SU-DHL-6 (cell line): ENCODE data around the gene ALOX5AP.

Source experiments
- CTCF ChIP-seq: fragments of 200-600 bp; sonication (generic); IDR thresholded peaks from one replicate; pipeline ENCODE4 v1.5.1; 2017; ENCODE audit warnings: antibody characterized with exemption, mild to moderate bottlenecking, low read length, moderate library complexity; ENCODE audit not compliant: insufficient read depth, poor library complexity, severe bottlenecking
- EZH2phosphoT487 ChIP-seq: fragments of 200-600 bp; sonication (generic), shearing (Covaris generic); conservative IDR thresholded peaks from 2 replicates; pipeline ENCODE4 v1.6.1; 2018; ENCODE audit warnings: mild to moderate bottlenecking, antibody characterized with exemption, low read length, moderate library complexity, mixed read lengths

DNA sequence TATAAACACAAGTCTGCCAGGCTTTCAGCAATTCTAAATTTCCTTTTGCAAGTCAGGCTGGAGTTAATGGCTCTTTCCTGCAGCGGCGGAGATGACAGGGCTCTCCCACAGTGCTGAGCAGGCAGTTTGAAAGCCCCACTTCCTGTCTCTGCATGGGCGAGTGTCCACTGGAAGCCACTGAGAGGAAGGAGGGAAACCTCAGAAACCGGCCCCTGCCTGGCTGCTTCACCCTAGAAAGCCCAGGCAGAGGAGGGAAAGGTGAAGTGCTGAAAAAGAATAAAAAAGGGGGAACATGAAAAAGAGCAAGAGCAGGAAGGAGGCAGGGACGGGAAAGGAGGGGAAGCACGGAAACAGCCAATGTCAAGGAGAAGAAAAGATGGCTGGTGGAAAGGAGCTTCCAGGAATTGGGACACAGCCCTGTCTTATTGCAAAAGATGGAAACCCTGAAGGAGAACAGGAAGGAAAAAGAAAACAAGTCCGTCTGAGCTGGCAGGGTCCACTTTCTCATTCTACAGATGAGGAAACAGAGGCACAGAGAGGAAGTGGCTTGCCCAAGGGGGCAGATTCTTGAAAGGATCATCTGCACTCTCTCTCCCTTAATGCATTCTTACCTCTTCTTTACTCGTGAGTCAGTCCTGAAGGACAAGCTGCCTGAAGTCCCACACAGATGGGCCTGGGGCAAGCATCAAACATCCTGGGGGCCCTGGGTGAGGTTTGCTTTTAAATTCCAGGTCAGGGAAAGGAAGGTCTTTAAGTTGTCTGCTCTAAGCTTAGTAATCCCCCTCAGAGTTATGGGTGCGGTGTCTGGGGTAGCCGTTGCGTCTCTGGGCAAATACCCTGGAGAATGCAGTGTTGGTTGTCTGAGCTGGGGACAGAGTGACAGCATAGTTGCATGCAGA lies 38.8 kb upstream of the ALOX5AP start:
- TF ChIP-seq CTCF (no peak), EZH2phosphoT487 (no peak)
